SK-N-SH (cell line): ENCODE results near the gene ZNF398. TPM values are rescaled to one million over a fixed set of nuclear protein-coding genes. Genes with fewer than 3 reads are reported as not detected.

ENCODE experiments used
- CTCF ChIA-PET: fragments of 300-600, 350-600 bp; formaldehyde crosslinking; extraction: SDS; loops from one replicate; lab custom pipeline; 2021; lab: Yijun Ruan, JAX
- POLR2A ChIA-PET: fragments of 350-600 bp; sonication (Branson Sonifier 250); formaldehyde crosslinking; extraction: SDS; loops from one replicate; lab custom pipeline; 2020; ENCODE audit warnings: antibody characterized with exemption, inconsistent platforms; lab: Yijun Ruan, JAX
- DNase-seq: peaks from one replicate; pipeline ENCODE4 v3.0.0; 2012
- H2AFZ ChIP-seq: fragments of 200-600 bp; sonication (generic); 2 replicates; pipeline ENCODE4 v1.8.1; 2016; ENCODE audit warnings: antibody characterized with exemption, mild to moderate bottlenecking, low read depth
- H3F3A ChIP-seq: fragments of 200-600 bp; sonication (generic); replicated peaks from 2 replicates; pipeline ENCODE3; 2016; ENCODE audit warnings: antibody characterized with exemption, mild to moderate bottlenecking; ENCODE audit not compliant: insufficient read depth
- H3K27ac ChIP-seq, 2 experiments: fragments of 200-500 bp in 1 of 2; fragments of 200-600 bp in 1 of 2; sonication (Bioruptor generic) in 1 of 2; sonication (generic), shearing (Covaris generic) in 1 of 2; 2 replicates each; pipeline versions ENCODE4 v1.5.1 to v1.6.1; 2014 to 2016; ENCODE audit warnings: low read depth in 2 of 2, inconsistent platforms in 1 of 2, low read length in 1 of 2, mild to moderate bottlenecking in 1 of 2, mixed read lengths in 1 of 2
- H3K27me3 ChIP-seq: fragments of 200-600 bp; sonication (generic), shearing (Covaris generic); 2 replicates; pipeline ENCODE4 v1.6.1; 2016; ENCODE audit warnings: mixed run types; ENCODE audit not compliant: insufficient read depth
- H3K36me3 ChIP-seq, 2 experiments: fragments of 200-500 bp in 1 of 2; fragments of 200-600 bp in 1 of 2; sonication (Bioruptor generic) in 1 of 2; sonication (generic) in 1 of 2; replicated peaks in 1 of 2; 2 replicates each; pipeline versions ENCODE3 to v1.5.1; 2014 to 2016; ENCODE audit warnings: low read length in 1 of 2, mild to moderate bottlenecking in 1 of 2; ENCODE audit not compliant: insufficient read depth in 2 of 2, control insufficient read depth in 1 of 2
- H3K4me1 ChIP-seq, 2 experiments: fragments of 200-500 bp in 1 of 2; fragments of 200-600 bp in 1 of 2; sonication (Bioruptor generic) in 1 of 2; sonication (generic), shearing (Covaris generic) in 1 of 2; 2 replicates each; pipeline versions ENCODE4 v1.5.1 to v1.6.1; 2014 to 2016; ENCODE audit warnings: low read depth in 1 of 2, low read length in 1 of 2, mixed run types in 1 of 2; ENCODE audit not compliant: insufficient read depth in 2 of 2, control insufficient read depth in 1 of 2
- H3K4me2 ChIP-seq: fragments of 200-600 bp; sonication (generic), shearing (Covaris generic); 2 replicates; pipeline ENCODE4 v1.6.1; 2017; ENCODE audit warnings: mixed run types
- H3K4me3 ChIP-seq, 2 experiments: fragments of 200-500 bp in 1 of 2; fragments of 200-600 bp in 1 of 2; sonication (Bioruptor generic) in 1 of 2; sonication (generic), shearing (Covaris generic) in 1 of 2; 2 replicates each; pipeline versions ENCODE4 v1.5.1 to v1.8.1; 2014 to 2016; ENCODE audit warnings: low read depth in 2 of 2, inconsistent platforms in 1 of 2, low read length in 1 of 2, mild to moderate bottlenecking in 1 of 2, mixed read lengths in 1 of 2, moderate library complexity in 1 of 2
- H3K79me2 ChIP-seq: fragments of 200-600 bp; sonication (generic); 2 replicates; pipeline ENCODE4 v1.8.1; 2017; ENCODE audit warnings: mild to moderate bottlenecking; ENCODE audit not compliant: insufficient read depth
- H3K9ac ChIP-seq: fragments of 200-600 bp; sonication (generic); 2 replicates; pipeline ENCODE4 v1.6.1; 2017; ENCODE audit warnings: mixed run types
- H3K9me2 ChIP-seq: fragments of 200-600 bp; sonication (generic); 2 replicates; pipeline ENCODE4 v1.6.1; 2017; ENCODE audit warnings: mixed run types
- H3K9me3 ChIP-seq: fragments of 200-600 bp; sonication (generic); 2 replicates; pipeline ENCODE4 v1.6.1; 2017; ENCODE audit warnings: mixed run types, mild to moderate bottlenecking, moderate library complexity
- H4K20me1 ChIP-seq: fragments of 200-600 bp; sonication (generic); 2 replicates; pipeline ENCODE4 v1.6.1; 2017; ENCODE audit warnings: mild to moderate bottlenecking, mixed run types; ENCODE audit not compliant: insufficient read depth
- CHD2 ChIP-seq: fragments of 150-350 bp; IDR thresholded peaks from 2 replicates; pipeline ENCODE4 v1.6.1; 2018; ENCODE audit warnings: low read length; ENCODE audit not compliant: partially characterized antibody
- MEF2A ChIP-seq: IDR thresholded peaks from 2 replicates; pipeline ENCODE4 v1.4.0; 2012; ENCODE audit warnings: low read depth, borderline replicate concordance
- MXI1 ChIP-seq: IDR thresholded peaks from 2 replicates; pipeline ENCODE4 v1.6.1; 2012; ENCODE audit warnings: mild to moderate bottlenecking, low read depth, low read length, improper control_type of control experiment
- RAD21 ChIP-seq: IDR thresholded peaks from 2 replicates; pipeline ENCODE4 v1.6.1; 2012; ENCODE audit warnings: mild to moderate bottlenecking, low read length
- TAF1 ChIP-seq: IDR thresholded peaks from 2 replicates; pipeline ENCODE4 v1.6.1; 2012; ENCODE audit warnings: low read depth, mild to moderate bottlenecking, low read length, moderate library complexity, borderline replicate concordance
- YY1 ChIP-seq: IDR thresholded peaks from 2 replicates; pipeline ENCODE4 v1.4.0; 2012; ENCODE audit warnings: low read depth, mild to moderate bottlenecking
- WGBS: methylation state at CpG from one replicate; pipeline ENCODE4 v1.1.6; 2017; ENCODE audit warnings: low lambda C conversion rate; 5-methylcytosine and 5-hydroxymethylcytosine counted together
- polyA plus RNA-seq, 3 experiments: library from polyadenylated mRNA; depleted of rRNA; stranded (reverse); fragments of >200 nt; gene quantifications; 2 replicates each; pipeline ENCODE4 v1.2.3, GENCODE V29; 2012
- TF ChIP-seq, protein P1 (sequence below): IDR thresholded peaks from 2 replicates; pipeline ENCODE4 v1.6.1; 2012; ENCODE audit warnings: mild to moderate bottlenecking, low read depth, low read length, moderate library complexity
- TF ChIP-seq, protein P2 (sequence below): IDR thresholded peaks from 2 replicates; pipeline ENCODE4 v1.4.0; 2012; ENCODE audit warnings: low read depth, borderline replicate concordance
- TF ChIP-seq, protein P3 (sequence below): fragments of 200-600 bp; sonication (generic); IDR thresholded peaks from 2 replicates; pipeline ENCODE4 v1.6.1; 2017; ENCODE audit warnings: antibody characterized with exemption, mild to moderate bottlenecking, moderate library complexity
- TF ChIP-seq, protein P4 (sequence below): IDR thresholded peaks from 2 replicates; pipeline ENCODE4 v1.4.0; 2012; ENCODE audit warnings: low read depth, borderline replicate concordance

The ZNF398 gene
- polyA plus RNA-seq, 1 of the 3 experiments (the other 2 are of a cell fraction): 4.5 TPM

DNA sequence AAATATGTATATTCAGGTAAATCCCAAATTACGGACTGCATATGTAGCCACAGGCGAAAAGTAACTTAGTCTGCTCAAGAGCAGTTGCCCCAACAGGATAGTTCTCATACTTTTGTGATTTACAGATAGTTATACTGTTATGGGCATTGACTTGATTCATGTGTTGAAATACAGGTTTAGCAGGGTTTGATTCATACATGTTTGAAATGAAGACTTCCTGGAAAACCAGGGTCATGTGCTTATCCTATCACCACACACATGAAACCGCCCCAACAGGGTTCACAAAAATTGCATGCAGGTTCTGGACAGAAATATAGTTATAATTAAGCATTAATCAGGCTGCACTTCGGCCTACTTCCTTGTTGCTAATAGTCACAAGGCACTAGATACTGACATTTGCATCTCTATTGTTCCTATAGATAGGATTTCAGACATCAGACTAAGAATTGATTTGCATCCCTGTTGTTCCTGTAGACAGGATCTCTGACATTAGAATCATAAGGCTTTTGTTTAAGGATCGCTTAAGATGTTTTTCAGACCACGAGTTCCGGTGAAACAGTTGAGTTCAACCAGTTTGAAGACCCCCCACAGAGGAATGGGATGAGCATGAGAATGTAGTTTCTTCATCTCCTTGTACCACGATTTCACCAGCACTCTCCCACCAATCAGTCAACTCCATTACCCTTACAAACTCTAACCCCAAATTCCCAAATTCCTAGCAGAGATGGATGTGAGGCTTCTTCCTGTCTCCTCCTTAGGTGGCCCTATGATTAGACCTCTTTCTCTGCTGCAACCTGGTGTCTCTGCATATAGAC lies 2.0 kb upstream of the ZNF398 start:
- H3F3A ChIP-seq: peaks cover 24% of the 10 kb centered on the region
- H3K4me3 ChIP-seq: no peak overlapping the region
- DNase-seq: no peak
- H3K9me2 ChIP-seq: no peaks in the 10 kb centered on the region
- no peaks in the 10 kb centered on the region for H3K36me3 ChIP-seq
- no peaks in the 10 kb centered on the region for H3K27me3 ChIP-seq
- peaks cover 13% of the 10 kb centered on the region for H4K20me1 ChIP-seq
- no peak overlapping the region for H2AFZ ChIP-seq
- TF ChIP-seq, protein P1, sequence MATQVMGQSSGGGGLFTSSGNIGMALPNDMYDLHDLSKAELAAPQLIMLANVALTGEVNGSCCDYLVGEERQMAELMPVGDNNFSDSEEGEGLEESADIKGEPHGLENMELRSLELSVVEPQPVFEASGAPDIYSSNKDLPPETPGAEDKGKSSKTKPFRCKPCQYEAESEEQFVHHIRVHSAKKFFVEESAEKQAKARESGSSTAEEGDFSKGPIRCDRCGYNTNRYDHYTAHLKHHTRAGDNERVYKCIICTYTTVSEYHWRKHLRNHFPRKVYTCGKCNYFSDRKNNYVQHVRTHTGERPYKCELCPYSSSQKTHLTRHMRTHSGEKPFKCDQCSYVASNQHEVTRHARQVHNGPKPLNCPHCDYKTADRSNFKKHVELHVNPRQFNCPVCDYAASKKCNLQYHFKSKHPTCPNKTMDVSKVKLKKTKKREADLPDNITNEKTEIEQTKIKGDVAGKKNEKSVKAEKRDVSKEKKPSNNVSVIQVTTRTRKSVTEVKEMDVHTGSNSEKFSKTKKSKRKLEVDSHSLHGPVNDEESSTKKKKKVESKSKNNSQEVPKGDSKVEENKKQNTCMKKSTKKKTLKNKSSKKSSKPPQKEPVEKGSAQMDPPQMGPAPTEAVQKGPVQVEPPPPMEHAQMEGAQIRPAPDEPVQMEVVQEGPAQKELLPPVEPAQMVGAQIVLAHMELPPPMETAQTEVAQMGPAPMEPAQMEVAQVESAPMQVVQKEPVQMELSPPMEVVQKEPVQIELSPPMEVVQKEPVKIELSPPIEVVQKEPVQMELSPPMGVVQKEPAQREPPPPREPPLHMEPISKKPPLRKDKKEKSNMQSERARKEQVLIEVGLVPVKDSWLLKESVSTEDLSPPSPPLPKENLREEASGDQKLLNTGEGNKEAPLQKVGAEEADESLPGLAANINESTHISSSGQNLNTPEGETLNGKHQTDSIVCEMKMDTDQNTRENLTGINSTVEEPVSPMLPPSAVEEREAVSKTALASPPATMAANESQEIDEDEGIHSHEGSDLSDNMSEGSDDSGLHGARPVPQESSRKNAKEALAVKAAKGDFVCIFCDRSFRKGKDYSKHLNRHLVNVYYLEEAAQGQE: no peak
- TF ChIP-seq TAF1: no peak
- no peak for TF ChIP-seq MEF2A
- no peak for TF ChIP-seq RAD21
- TF ChIP-seq, protein P2, sequence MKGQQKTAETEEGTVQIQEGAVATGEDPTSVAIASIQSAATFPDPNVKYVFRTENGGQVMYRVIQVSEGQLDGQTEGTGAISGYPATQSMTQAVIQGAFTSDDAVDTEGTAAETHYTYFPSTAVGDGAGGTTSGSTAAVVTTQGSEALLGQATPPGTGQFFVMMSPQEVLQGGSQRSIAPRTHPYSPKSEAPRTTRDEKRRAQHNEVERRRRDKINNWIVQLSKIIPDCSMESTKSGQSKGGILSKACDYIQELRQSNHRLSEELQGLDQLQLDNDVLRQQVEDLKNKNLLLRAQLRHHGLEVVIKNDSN: no peak
- TF ChIP-seq, protein P3, sequence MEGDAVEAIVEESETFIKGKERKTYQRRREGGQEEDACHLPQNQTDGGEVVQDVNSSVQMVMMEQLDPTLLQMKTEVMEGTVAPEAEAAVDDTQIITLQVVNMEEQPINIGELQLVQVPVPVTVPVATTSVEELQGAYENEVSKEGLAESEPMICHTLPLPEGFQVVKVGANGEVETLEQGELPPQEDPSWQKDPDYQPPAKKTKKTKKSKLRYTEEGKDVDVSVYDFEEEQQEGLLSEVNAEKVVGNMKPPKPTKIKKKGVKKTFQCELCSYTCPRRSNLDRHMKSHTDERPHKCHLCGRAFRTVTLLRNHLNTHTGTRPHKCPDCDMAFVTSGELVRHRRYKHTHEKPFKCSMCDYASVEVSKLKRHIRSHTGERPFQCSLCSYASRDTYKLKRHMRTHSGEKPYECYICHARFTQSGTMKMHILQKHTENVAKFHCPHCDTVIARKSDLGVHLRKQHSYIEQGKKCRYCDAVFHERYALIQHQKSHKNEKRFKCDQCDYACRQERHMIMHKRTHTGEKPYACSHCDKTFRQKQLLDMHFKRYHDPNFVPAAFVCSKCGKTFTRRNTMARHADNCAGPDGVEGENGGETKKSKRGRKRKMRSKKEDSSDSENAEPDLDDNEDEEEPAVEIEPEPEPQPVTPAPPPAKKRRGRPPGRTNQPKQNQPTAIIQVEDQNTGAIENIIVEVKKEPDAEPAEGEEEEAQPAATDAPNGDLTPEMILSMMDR: no peak
- TF ChIP-seq, protein P4, sequence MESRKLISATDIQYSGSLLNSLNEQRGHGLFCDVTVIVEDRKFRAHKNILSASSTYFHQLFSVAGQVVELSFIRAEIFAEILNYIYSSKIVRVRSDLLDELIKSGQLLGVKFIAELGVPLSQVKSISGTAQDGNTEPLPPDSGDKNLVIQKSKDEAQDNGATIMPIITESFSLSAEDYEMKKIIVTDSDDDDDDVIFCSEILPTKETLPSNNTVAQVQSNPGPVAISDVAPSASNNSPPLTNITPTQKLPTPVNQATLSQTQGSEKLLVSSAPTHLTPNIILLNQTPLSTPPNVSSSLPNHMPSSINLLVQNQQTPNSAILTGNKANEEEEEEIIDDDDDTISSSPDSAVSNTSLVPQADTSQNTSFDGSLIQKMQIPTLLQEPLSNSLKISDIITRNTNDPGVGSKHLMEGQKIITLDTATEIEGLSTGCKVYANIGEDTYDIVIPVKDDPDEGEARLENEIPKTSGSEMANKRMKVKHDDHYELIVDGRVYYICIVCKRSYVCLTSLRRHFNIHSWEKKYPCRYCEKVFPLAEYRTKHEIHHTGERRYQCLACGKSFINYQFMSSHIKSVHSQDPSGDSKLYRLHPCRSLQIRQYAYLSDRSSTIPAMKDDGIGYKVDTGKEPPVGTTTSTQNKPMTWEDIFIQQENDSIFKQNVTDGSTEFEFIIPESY: no peak
- no peak for TF ChIP-seq MXI1
- no peak for TF ChIP-seq CHD2
- no peak for TF ChIP-seq YY1
- POLR2A ChIA-PET: interaction anchor here (3.7 kb wide), 1 partner anchor 19 kb away, joined by 37 read pairs; the partner anchor contains the start of gene ZNF425
- CTCF ChIA-PET: interaction anchor here (1.0 to 7.0 kb wide), 6 partner anchors 12 to 87 kb away, joined by 3 to 83 read pairs (median 30); partner anchors contain the start of genes ZNF282 and ZNF425
- peaks cover 26% of the 10 kb centered on the region for H3K79me2 ChIP-seq
- H3K4me2 ChIP-seq: no peak overlapping the region
- no peak overlapping the region for H3K9ac ChIP-seq
- H3K27ac ChIP-seq: no peak overlapping the region
- H3K9me3 ChIP-seq: no peaks in the 10 kb centered on the region
- 96% methylated on average over 8 of the region's 8 CpGs for WGBS
- no peaks in the 10 kb centered on the region; a peak in 2 of 4 replicates for H3K4me1 ChIP-seq
